Effector CD4-positive, alpha-beta T cell (primary cell): ENCODE data around the gene BLOC1S1.
"Not testable (repeated sequence)": the region's sequence is repeated elsewhere in the genome, so short reads cannot be mapped to it uniquely, and the experiment has no call there.

Experiments used
- DNase-seq: peaks from one replicate; pipeline ENCODE4 v3.0.0-alpha.2; 2020

The BLOC1S1 gene

DNA sequence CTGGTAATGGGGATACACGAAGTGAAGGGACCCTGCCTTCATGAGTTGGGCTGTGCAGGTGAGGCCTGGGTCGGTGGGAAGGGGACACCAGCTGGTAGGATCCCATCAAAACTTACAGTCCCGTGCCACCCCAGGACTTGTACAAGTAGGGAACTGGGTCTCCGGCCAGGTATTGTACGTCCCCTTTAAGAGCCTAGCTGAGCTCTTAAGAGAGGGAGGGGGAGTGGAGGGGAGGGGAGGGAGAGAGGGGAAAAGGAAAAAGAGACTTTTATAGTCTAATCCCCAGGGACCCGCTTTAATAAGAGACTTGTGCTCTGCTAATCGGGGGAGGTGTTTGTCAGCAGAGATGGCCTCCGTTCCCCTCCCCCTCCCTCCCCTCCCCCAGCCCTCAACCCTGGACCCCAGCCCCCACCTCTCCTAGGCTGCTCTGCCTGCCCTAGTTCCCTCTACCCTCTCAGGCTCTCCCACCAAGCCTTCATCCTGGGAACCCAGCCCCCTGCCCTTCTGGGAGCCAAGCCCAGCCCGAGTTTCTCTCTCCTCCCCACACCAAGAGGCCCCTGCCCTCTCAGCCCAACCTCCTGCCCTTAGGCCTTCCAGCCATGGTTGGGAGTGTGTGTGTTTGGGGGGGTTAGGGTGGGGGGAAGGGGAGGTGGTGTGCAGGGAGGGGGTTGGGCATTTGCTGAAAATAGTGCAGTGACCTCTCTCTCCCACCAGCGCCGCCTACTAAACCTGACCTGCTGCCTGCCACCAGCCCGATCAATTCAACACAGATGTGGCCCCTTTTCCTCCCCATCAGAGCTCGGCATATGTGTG is 29.7 kb downstream of the BLOC1S1 start:
- no peak for DNase-seq

DNA sequence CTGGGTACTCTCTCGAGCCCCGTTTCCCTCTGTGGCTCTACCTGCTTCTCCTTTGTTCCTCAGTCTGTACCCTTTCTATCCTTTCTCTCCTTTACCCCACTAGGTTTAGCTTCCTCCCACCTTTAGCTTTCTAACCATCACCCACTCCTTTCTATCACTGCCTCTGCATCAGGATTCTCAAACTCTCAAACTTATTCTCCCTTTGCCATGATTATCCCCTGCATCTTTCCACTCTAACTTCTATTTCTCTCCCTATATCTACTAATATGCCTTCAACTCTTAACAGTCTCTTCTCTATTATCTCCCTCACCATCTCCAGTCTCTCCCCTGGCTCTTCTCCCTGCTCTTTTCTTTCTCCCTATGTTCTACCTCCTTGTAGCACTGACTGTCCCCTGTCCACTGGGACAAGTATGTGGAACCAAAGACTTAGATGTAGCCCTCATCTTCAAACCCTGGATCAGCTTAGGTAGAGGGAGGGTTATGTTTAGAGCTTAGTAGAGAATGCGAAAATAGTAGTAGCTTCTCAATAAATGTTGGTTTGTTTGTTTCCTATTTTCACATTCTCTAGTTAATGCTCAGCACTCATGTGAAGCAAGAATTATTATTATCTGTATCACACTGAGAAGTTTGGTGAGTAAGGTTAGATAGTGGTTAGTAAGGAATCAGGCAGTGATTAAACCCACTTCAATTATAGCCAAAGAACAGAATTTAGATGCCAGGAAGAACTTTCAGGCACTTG is 30.5 kb downstream of the BLOC1S1 start:
- DNase-seq, result no peak

DNA sequence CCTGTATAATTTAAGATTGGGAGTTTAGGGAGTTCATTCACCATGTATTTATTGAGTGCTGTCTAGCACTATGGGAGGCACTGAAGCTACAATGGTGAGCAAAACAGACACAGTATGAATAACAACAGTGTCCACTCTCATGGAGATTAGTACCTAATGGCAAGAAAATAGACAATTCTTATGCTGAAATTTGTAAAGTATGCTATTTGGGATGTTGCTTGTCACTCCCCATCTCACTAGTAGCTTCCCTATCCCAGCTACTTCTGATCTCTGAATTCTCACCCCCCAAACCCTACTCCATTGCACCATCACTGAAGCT is 31.0 kb downstream of the BLOC1S1 start:
- DNase-seq, result no peak

DNA sequence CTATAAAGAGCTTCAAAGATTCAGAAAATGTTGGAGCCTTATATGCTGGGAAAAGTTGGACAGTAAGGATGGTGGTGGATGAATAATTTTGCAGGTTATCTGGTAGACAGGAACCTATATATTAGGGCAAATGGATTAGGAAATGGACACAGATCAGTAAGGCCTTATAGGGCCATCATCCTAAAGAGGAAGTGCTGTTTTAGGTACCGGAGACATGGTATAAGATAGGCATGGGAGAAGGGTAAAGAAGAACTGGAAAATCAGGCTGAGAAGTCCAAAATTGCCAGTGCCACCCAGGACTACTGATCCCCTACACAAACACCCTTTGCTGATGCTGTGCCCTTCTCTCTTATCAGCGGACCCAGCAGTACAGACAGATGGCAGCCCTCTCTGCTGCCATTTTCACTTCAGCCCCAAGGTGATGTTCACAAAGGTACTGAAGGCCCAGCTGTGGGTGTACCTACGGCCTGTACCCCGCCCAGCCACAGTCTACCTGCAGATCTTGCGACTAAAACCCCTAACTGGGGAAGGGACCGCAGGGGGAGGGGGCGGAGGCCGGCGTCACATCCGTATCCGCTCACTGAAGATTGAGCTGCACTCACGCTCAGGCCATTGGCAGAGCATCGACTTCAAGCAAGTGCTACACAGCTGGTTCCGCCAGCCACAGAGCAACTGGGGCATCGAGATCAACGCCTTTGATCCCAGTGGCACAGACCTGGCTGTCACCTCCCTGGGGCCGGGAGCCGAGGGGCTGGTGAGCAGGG is 32.6 kb downstream of the BLOC1S1 start:
- DNase-seq, result no peak

DNA sequence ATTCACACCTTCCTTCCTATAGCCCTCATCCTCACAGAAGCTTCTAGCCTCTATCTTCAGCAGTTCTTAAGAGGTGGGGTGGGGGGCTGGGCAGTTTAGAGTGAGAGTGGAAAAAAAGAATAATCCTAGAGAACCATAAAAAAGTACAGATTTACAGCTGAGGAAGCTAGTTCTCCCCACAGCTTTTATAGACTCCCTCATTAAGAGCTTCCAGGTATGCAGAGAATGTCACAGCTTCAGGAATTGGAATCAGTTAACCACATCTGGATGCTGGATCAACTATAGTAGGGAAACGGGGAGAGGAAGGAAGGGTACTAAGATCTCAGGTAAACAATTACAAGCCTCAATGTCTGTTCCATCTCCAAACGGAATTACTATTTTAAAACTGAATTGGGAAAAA is 39.4 kb downstream of the BLOC1S1 start:
- no peak for DNase-seq

DNA sequence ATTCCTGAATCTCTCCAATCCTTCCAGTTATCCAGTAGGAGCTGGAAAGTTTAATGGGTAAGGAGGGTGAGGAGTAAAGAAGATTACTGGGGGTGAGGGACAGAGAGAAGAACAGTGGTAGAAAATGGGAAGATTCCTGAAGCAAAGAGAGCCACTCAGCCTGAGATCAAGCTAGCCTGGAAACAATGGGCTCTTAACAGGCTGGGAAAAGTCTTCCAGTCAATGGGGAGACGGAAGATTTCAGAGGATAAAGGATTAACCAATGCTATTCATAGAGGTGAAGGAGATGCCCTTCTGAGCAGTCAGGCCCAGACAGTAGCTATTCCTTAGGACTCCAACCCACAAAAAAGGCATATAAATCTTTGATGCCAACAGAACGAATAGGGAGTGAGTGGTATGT is 41.9 kb downstream of the BLOC1S1 start:
- no peak for DNase-seq

DNA sequence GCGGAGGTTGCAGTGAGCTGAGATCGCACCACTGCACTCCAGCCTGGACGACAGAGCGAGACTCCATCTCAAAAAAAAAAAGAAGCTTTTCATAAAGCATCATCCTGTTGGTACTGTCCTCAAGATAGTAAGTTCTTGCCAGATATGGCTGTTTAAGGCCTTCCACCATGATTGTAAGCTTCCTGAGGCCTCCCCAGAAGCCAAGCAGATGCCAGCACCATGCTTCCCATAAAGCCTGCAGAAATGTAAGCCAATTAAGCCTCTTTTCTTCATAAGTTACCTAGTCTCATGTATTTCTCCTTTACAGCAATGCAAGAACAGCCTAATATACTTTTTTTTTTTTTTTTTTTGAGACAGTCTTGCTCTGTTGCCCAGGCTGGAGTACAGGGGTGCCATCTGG is 42.7 kb downstream of the BLOC1S1 start:
- DNase-seq, result not testable (repeated sequence)

DNA sequence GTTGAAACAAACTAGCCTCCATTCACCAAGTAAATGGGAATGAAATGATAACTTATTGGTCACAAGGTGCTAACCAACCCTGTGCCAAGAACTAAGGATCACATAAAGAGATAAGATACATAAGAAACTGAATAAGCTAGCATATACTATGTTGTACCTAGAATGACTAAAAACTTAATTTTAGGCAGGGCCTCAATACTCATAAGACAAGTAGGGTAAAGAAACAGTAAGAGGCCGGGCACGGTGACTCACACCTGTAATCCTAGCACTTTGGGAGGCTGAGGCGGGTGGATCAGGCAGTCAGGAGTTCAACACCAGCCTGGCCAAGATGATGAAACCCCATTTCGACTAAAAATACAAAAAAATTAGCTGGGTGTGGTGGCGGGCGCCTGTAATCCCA is 44.8 kb downstream of the BLOC1S1 start:
- no peak for DNase-seq

DNA sequence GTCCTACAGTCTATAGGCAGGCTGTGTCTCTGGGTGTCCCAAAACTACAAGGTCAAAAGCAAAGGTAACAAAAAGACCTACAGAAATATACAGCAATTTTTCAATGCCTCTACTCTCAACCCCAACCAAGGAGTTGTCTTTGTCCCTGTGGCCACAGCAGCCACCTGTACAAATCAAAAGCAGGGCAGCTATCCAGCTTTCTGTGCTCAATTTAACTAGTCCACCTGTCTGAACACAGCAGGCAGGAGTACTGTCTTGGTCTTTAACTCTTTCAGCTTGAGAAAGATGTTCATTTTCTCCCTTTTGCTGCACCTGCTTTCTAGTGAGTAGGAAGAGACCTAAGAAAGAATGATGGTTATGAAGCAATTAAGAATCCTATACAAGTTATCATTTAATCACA is 46.8 kb downstream of the BLOC1S1 start:
- DNase-seq, result no peak

DNA sequence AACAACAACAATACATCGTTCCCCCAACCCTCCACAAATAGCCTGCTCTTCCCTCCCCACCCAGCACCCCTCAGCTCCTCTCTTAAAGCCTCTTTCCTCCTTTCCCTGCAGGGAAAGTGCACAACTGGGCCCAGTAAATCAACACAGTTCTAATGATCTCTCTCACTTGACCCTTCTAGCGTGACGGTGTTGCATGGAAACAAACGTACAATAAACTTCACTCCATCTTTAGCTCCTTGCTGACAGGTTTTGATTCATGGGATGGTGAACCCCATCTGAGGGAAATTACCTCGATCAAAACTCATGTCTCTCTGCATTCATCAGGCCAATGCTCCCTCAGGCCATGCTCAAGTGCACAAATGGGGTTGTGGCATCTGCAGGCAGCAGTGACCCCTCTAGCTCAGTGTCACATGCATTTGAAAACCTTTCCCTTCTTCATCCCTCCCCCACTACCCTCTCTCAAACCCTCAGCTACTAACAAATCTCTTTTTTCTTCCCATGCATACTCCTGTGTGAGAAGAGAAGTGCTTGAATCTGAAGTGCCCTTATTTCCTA is 50.0 kb downstream of the BLOC1S1 start:
- no peak for DNase-seq

DNA sequence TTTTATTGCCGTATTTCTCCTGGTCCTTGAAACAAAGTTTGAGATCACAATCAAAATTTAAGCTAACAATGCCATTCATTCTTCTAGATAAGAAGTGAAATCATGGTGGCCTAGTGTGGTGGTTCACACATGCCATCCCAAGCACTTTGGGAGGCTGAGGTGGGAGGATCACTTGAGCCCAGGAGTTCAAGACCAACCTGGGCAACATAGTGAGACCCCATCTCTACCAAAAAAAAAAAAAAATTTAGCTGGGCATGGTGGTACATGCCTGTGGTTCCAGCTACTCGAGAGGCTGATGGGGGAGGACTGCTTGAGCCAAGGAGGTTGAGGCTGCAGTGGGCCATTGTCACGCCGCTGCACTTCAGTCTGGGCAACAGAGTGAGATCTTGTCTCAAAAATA is 51.3 kb downstream of the BLOC1S1 start:
- no peak for DNase-seq
